NCI-H2081 treated with DMSO at 0.1 percent for 48 hours (cell line): ENCODE measurements around the gene MTHFD2L.
"Not testable (repeated sequence)": the region's sequence is repeated elsewhere in the genome, so short reads cannot be mapped to it uniquely, and the experiment has no call there.

Source experiments
- DNase-seq: peaks from one replicate; lab custom pipeline; 2025; lab: John Stamatoyannopoulos, UW

Gene MTHFD2L

DNA sequence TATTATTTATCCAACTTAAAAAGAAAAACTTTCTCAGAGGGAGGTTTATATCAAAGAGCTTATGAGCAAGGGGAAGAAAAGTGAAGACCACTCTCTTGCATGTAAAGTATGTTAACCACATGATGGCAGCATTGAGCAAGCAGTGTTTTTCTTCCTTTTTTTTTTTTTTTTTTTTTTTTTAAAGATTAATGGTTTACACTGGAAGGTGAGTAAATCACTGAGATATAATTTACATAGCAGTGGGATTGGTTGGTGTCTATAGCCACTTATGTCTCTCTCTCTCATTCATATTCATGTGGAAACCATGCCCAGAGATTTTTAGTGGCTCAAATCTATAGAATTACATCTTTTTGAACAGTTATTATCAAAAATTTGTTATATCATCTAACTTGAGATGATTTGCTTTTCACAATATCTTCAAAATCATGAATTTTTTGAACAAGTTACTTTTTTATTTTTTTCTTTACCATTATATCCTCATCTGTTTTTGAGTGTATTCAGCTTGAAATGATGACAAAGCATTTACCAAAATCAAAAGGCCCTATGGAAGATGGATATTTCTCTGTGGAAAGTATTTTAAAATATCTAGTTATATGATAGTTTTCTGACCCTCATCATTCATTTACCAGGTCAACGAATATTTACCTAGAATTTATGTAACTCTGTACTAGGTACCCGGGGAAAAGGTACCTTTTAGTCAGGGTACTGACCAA lies 31.6 kb downstream of the MTHFD2L start:
- peak; percentile 23 for DNase-seq

DNA sequence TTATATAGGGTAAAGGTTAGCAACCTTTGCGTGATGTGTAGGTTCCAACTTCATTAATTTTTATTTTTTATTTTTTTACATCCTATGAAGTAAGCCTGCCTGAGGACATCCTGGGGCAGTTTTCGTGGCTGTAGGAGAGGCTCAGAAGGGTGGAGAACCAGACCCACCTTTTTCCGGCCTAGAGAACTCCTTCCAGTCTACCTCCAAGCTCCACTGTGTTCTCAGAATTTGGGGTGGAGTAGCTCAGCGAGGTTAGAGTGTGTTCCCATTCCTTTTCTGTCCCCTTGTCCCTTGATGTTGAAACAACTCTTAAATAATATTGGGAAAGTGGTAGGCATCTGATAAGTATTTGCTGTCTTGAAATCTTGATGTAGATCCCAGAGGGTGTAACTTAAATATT lies 32.4 kb downstream of the MTHFD2L start:
- no peak for DNase-seq

DNA sequence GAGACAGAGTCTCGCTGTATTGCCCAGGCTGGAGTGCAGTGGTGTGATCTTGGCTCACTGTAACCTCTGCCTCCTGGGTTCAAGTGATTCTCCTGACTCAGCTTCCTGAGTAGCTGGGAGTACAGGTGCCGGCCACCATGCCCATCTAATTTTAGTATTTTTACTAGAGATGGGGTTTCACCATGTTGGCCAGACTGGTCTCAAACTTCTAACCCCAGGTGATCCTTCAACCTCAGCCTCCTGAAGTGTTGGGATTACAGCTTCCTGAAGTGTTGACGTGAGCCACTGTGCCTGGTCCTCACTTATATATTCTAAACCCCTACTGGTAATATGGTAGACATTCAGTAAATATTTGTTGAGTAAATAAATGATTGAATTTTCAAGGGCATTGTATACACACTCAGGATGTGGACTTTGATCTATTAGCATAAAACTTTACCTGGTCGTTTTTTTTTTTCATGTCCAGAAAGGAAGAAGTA lies 33.0 kb downstream of the MTHFD2L start:
- no peak for DNase-seq

DNA sequence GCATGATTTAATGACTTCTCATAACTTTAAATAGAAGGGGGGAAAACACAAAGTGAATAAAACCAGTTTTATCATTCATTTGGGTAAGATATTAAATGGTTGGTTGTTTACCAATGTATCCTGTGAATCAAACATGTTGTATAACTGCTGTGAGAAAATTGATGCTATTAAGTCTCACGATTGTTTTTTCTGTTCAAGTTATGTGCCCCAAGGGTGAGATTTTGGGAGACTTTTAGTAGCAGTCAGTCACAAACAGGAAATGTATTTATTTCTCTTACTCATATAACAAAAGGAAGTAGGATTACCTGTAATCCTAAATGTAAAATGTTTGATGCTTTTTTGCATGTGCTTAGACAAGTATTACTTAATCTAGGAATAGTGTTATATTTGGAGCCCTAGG lies 39.2 kb downstream of the MTHFD2L start:
- DNase-seq = no peak

DNA sequence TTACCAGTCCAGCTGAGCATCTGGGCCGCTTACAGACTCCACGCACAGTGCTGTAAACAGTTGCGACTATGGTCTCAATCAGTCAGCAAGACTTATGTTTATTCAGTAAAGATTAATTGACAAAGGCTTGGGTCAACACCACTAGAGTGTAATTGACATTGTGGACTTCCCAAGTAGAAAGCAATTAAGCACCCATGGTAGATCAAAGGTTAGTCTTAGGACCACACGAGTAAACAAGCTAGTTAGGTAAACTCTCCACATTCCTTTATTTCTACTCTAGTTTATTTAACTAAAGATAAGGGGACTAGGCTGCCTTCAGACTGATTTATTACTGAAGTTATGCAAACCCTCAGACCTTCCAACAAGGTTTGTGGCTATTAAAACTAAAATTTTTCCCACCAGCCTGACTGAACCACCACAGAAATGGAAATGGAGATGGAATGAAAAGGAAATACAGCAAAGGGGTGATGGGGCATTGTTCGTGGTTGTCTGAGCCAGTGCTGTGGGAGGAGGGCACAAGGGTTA lies 44.2 kb downstream of the MTHFD2L start:
- no peak for DNase-seq

DNA sequence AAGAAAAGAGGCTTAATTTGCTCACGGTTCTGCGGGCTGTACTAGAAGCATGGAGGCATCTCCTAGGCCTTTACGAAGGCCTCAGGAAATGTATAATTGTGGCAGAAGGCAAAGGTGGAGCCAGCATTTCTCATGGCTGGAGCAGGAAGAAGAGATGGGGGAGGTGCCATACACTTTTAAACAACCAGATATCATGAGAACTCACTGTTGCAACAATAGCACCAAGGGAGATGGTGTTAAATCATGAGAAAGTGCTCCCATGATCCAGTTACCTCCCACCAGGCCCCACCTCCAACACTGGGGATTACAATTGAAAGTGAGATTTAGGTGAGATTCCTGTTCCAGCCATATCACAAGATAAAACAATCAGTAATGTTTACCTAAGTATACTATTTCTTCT lies 45.5 kb downstream of the MTHFD2L start:
- DNase-seq = no peak

DNA sequence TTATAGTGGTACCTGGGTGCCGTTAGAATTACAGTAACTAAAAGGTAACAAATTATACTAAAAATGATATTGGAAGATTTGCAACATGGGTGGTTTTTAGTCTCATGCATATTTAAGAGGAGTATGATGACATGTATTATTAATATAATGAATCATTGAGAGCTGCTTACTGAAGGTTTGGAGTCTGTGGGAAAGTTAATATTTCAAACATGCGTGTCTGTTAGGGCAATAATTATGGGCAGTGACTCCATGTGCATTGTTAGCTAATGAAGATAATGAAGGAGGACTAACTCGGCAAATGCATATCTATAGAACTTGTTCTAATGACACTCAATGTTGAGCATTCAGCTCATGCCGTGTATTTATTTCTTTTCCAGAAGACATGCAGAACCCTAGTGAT lies 47.1 kb downstream of the MTHFD2L start:
- no peak for DNase-seq

DNA sequence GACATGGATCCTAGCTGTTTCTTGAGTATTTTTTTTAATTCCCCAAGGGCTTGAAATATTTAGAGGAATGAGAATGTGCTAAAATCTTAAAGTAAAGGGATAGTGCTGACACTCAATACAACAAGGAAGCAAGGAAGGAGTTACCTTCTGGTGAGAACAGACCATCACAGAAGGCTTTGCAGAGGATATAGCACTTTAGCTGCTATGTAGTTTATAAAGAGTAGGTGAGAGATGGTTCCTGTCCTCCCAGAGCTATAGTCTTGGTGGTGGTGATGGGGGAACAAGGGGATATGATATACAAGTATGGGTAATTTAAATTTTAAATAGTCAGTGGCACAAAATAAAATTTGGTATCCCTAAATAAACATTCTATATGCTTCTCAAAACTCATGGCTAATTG lies 47.6 kb downstream of the MTHFD2L start:
- no peak for DNase-seq

DNA sequence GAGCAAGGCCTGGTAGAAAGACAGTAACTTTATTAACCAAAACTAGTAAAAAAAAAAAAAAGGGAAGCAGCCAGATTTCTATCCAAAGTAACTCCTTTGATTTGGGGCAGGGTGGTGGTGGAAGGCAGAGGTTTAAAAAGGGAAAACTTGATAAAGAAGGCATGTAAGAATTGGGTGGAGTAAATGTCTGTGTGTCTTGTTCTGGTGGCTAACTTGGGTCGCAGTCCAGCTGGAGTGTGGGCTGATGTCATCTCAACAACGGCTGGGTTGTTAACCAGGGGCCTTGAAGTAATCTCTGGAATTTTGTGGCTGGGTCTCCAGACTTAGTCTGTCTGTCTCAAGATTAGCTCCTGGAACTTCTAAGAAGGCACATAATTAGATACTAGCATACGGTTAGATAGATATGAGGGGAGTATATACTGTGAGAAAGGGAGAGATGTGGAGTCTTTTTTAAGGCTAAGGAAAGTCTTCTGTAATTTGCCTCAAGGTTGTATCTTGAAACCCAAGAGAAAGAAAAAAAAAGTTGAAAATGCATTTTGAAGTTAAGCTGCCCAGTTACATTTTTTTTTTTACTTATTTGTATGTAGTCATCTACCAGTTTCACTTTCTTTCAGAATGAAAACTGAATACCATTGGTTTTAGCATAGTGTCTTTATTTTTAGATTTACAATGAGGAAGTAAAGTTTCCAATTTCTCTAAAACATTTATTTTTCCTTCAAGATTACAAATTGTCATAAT lies 48.3 kb downstream of the MTHFD2L start:
- no peak for DNase-seq

DNA sequence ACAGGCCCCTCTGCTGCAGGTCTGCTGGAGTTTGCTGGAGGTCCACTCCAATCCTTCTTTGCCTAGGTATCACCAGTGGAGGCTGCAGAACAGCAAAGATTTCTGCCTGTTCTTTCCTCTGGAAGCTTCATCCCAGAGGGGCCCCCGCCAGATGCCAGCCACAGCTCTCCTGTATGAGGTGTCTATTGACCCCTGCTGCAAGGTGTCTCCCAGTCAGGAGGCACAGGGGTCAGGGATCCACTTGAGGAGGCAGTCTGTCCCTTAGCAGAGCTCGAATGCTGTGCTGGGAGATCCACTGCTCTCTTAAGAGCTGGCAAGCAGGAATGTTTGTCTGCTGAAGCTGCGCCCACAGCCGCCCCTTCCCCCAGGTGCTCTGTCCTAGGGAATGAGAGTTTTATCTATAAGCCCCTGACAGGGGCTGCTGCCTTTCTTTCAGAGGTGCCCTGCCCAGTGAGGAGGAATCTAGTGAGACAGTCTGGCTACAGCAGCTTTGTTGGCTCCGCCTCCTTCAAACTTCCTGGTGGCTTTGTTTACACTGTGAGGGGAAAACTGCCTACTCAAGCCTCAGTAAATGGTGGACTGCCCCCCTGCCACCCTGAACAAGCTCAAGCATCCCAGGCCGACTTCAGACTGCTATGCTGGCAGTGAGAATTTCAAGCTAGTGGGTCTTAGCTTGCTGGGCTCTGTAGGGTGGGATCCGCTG lies 56.7 kb downstream of the MTHFD2L start:
- not testable (repeated sequence) for DNase-seq

DNA sequence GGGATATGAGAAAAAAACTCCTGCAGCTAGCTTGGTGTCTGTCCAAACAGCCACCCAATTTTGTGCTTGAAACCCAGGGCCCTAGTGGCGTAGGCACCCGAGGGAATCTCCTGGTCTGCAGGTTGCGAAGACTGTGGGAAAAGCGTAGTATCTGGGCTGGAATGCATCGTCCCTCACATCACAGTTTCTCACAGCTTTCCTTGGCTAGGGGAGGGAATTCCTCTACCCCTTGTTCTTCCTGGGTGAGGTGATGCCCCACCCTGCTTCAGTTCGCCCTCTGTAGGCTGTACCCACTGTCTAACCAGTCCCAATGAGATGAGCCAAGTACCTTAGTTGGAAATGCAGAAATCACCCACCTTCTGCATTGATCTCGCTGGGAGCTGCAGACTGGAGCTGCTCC lies 57.3 kb downstream of the MTHFD2L start:
- not testable (repeated sequence) for DNase-seq

DNA sequence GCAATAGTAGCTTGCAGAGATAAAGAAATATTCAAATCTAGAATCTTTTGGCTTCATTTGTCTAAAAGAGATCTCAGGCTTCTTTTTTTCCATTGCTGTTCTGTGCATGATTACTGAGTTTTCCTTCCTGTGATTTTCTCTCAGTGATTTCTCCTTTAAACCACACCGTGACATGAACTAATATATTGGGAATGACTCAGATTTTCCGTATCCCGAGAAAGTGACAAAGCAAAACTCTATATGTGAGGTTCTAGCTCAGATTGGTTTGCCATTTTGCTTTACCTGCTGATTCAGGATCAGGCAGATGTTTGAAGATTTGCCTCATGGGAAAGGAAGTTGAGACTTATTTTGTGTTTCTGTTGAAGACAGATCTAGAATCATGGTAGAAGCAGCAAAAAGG lies 59.4 kb downstream of the MTHFD2L start:
- no peak for DNase-seq

DNA sequence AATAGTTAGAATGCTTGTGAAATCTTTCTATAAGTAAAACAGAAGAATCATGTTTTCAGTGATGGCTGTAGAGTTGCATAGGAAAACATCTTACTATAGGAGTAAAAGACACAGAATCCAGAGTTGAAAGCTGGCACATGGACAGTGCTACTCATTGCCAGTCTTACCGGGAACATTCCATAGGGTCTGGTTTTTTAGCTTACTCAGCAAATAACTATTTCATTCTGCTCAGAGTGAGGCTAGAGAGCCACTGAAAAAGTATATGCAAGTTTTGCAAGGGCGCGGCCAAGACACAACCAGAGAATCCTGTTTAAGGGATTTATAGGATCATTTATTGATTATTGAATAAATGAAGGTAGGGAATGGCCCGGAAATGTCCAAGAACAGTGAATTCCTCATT lies 60.3 kb downstream of the MTHFD2L start:
- DNase-seq = no peak

DNA sequence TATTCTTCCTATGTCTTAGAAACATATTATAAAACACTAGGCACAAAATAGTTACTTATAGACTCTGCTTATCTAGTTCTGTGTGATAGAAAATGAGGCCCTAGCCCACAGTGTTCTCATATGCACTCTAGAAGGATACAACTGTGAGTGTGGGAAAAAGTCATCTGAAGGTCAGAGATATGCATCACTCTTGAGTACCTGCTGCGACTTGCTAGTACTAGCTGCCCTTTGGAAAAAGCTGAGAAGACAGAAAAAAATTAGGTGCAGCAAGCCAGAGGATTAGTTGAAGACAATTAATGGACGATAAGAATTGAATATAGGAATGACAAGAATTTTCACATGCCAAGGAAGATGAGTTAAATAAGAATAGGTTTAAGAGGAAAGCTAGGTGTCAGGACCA lies 61.3 kb downstream of the MTHFD2L start:
- DNase-seq = no peak

DNA sequence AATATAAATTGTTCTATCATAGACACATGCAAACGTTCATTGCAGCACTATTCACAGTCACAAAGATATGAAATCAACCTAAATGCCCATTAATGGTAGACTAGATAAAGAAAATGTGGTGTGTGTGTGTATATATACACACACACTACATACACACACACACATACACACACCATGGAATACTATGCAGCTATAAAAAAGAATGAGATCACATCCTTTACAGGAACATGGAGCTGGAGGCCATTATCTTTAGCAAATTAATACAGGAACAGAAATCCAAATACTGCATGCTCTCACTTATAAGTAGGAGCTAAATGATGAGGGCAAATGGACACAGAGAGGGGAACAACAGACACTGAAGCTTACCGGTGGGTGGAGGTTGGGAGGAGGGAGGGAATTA lies 65.2 kb downstream of the MTHFD2L start:
- DNase-seq = no peak

DNA sequence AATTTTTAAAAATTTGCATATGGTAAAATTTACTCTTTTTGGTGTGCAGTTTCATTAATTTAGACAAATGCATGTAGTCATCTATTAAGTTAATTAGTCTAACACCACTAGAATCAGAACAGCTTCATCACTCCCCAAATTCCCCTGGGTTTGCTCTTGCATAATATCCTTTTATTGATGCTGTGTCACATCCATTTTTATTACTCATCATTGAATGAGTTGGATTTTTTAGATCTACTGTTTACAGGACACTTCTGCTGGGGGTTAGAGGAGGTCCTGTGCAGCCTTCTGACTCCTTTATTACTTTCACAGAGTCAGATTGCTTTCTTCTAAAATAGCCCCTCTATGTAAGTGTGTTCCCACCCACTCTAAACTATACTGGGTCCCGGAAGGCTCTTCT lies 65.9 kb downstream of the MTHFD2L start:
- no peak for DNase-seq

DNA sequence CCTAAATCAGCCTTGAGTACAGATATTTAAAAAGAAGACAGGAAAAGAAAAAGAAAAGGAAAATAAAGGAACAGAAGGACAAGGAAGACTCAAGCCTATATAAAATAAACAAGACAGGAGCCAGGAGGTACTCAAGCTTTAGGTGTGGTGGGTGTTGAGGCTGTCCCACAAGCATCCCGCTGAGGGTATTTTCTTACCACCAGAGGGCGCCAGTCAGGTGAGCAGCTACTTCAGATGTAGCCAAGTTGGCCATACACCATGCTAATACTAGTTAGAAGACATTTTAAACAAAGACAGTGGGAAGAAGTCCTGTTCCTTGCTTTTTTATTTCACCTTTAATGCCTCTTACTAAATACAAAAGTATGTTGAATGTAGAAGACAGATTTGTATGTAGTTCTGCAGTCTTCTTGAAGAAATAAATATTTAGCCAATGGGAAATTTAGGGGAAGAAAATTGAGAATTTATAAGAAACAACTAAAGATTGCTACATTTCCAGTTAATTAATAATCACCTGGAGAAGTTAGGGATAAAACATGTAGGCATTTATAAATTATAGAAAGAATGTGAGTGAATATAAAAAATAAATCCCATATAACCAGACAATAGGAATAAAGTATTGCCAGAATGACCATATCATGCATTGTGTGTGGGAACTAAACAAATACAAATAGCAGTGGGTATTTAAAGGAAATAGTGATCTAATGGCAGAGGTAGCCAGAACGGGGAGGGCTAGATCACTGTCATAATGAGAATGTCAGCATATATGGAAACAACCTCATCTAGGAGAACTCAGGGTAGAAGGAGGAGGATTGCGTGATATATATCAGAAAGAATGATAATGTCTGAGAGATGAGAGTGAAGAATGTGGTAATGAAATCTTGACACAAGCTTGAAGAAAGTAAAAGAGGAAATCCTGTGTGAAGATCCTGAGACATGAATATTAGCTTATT lies 71.0 kb downstream of the MTHFD2L start:
- DNase-seq = no peak

DNA sequence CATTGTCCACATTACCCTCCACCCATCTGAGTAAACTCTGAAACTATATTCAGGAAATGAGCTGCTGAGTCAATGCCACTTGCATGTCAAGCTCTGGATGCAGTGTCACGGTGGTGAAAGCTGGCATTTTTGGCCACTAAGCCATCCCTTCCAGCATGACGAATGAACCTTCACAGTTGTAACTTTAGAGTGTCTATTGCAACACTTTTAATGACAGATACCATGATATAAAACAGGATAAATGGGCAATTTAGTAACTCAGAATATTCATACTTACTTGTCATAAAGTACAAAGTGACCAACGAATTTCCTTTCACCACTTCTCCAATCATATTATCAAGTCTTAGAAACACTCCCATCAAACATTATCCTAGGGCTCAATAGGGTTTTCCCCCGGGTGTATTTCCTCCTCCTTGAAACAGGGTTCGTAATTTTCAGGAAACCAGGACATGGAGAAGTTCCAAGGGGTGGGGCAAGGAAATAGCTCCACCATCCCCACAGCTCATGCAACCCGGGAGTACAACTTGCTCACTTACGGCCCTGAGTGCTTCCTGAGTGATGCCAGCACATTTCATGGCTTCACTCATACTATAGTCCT lies 73.1 kb downstream of the MTHFD2L start:
- DNase-seq = no peak

DNA sequence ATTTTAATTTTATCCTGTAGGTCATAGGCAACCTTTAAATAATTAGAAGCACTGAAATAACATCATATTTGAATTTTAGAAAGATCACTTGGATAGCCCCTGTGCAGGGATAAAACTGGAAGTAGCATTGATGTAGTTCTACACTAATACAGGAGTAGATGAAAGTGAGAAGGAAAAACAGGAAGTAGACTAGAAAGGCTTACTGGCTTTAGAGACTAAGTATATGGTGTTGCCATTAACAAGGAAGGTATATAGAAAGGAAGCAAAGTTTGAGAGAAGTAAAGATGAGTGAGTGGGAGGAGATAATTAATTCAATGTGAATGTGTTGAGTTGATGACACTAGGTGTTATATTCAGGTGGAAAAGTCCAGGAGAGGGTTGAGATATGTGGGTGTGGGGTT lies 77.2 kb downstream of the MTHFD2L start:
- DNase-seq = no peak

DNA sequence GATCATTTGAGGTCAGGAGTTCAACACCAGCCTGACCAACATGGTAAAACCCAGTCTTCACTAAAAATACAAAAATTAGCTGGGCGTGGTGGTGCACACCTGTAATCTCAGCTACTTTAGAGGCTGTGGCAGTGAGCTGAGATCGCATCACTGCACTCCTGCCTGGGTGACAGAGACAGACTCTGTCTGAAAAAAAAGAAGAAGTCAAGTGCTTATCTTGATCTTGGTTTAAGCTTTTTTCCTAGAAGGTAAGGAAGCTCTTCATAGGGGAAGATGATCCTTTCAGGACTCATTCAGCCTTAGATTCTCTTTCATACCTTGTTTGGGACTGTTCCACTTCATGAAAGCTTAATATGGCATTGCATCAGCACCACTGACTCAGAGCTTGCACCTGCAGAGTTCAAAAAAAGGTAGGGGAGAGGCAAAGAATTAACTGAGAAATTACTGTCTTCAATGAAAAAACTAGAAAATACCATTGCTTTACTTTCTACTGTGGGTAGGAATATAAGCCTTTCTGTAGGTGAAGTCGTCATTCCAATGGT lies 79.6 kb downstream of the MTHFD2L start:
- no peak for DNase-seq

DNA sequence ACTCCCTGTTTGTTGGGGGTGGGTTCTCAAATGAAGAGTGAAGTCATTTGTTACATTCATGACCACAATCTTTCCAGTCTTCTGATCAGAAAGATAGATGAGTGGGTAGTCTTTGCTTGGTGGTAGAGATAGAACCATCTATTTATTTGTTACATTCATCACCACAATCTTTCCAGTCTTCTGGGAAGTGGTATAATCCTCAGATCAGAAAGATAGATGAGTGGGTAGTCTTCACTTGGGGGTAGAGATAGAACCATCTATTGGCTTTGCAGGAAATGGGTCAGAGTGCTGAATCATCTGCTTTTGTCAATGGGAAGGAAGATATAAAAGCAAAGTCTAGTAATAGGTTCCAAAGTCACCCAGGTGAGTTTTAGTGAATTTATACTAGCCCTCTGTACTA lies 86.1 kb downstream of the MTHFD2L start:
- no peak for DNase-seq
